ENCODE data around the gene TULP3. TPM values are rescaled to one million over a fixed set of nuclear protein-coding genes. Genes with fewer than 3 reads are reported as not detected.
A peak's percentile ranks its signal among the peaks of the same experiment; 100 is the strongest.

Gene TULP3
- total RNA-seq, 2 donors from 2014 or later, result 6.9 to 7.8 TPM

DNA sequence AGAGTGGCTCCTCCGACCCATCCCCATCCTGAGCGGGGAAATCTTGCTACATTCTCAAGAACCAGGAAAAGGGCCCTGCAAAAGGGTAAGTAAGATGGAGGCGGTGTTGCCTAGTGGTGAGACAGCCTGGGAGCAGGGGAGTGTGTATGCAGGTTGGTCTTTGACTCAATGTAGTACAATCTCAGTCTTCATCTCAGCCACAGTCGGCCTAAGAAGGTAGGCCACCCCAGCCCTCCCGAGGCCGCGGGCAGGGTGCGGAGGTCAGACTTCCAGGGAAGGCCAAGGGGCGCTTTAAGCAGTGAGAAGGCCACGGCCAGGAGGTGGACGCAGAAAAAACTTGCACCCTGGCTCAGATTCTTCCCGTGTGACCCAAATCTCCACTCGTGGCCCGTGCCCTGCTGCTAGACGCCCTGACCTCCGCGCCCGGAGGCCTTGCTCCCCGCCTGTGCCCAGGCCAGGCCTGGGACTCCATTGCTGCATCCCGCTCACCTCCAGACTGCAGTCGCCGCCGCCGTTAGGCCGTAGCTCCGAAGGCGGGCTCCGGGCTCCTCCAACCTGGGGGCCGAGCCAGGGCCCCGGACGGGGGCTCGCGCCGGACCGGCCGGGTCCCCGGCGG, 14.2 kb upstream of the TULP3 start:
- no peaks in the 10 kb centered on the region for H3K27me3 ChIP-seq
- peak; percentile 42 for ATAC-seq
- TF ChIP-seq CTCF (IDR thresholded peaks at IDR 0.05), result no peak
- no peak for TF ChIP-seq POLR2A (IDR thresholded peaks at IDR 0.05)
- WGBS, 2 donors, result 5 to 21% methylated on average over 9 to 38 of the region's 38 CpGs
- peak overlapping the region in 3 of 4 donors; percentile 87 to 91 (median 87) for H3K27ac ChIP-seq
- peak overlapping the region; percentile 77 to 90 for H3K4me3 ChIP-seq
- intact Hi-C loops (cut with DNase I), result no loop called here
- peak in 1 of 4 donors; percentile 17 for DNase-seq
- no peaks in the 10 kb centered on the region for H3K36me3 ChIP-seq (replicated peaks in 1 of 2; ENCODE audit: insufficient read depth in 1 of 2, low read depth in 2 of 2)
- H3K4me1 ChIP-seq, result peaks cover 14% of the 10 kb centered on the region
- no peaks in the 10 kb centered on the region for H3K9me3 ChIP-seq

DNA sequence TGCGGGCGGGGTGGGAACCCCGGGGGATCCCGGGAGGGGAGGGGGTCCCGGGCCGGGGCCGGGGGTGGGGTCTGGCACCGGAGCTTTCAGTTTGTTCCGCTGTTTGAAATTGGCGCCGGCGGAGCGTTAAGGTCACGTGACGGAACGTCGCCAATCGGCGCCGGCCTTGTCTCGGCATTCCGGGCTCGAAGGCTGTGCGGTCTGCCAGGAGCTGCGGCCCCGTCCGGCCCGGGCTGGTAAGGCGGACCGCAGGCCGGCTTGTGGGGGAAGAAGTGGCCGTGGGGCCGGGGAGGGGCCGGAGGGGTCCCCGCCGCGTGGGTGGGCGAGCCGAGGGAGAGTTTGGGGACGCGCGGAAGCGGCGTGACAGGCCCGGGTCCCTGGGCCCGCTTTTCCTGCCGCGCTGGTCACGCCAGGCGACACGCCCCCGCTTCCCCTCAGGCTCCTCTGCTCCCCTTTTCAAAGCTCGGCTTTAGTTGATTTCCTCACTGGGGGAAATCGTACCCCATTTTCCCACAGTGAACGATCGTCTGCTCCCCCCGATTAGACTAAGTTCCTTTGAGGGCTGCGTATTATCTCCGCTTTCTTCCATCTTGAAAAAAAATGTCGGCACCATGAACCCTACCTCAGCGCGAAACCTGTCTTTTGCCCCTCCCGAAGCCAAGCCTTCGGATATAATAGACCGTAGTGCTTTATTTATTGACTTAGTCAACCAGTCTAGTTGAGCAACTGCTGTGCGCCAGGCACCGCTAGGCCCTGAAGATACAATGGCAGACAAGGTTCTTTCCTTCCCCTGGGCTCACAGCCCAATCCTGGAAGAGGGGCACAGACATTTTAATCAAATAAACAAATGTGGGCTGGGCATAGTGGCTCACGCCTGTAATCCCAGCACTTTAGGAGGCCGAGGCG, 13.4 kb upstream of the TULP3 start, which contains the start of the genes FOXM1 and RHNO1:
TSS of gene FOXM1 (minus strand) at position 128 of the 906 bp plus-strand sequence. CDS start 2,696 bp downstream, outside the sequence.
TSS of gene RHNO1 (plus strand) at position 177 of the 906 bp plus-strand sequence. CDS start 8,144 bp downstream, outside the sequence.
- DNase-seq (peak; percentile 90 to 96 (median 92)), ATAC-seq (peak; percentile 95)
- H3K27me3 ChIP-seq, result no peaks in the 10 kb centered on the region
- WGBS, 2 donors, result 1 to 3% methylated on average over 18 to 61 of the region's 70 CpGs
- no peaks in the 10 kb centered on the region for H3K36me3 ChIP-seq (replicated peaks in 1 of 2; ENCODE audit: insufficient read depth in 1 of 2, low read depth in 2 of 2)
- TF ChIP-seq POLR2A (IDR thresholded peaks at IDR 0.05), result peak; percentile 20 to 67 (median 63)
- peak in 3 of 7 experiments; percentile 1 to 30 (median 28) for TF ChIP-seq CTCF (IDR thresholded peaks at IDR 0.05)
- peak within 1 kb of the TSS; percentile 77 to 90 for H3K4me3 ChIP-seq
- H3K4me1 ChIP-seq, result peaks cover 14% of the 10 kb centered on the region
- intact Hi-C loops (cut with DNase I), result no loop called here
- H3K9me3 ChIP-seq, result no peaks in the 10 kb centered on the region
- H3K27ac ChIP-seq, result peak within 1 kb of the TSS; percentile 87 to 91 (median 88)

DNA sequence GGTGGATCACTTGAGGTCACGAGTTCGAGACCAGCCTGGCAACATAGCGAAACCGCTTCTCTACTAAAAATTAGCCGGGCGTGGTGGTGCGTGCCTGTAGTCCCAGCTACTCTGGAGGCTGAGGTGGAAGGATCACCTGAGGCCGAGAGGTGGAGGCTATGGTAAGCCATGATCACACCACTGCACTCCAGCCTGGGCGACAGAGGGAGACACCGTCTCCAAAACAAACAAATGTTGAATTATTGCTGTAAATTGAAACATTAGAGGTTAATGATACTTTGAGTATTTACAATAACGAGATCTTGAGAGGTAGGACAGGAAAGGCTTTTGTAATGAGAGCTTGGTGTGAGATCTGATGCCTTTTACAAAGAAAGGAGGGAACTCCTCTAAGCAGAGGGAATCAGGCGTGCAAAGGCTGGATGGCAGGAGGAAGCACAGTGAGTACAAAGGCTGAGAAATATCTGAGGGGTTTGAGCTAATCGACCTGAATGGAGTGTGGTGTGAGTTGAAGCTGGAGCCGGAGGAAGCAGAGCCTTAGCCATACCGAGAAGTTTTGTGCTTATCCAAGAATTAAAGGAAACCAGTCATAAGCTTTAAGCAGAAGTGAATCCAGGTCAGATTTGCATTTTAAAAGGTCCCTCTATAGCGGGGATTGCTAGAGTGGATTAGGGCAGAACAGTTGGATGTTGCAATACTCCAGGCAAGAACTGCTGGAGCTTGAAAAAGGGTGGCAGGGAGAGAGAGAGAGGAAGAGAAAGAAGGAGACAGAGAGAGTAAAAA, 12.5 kb upstream of the TULP3 start:
- no peak for ATAC-seq
- H3K9me3 ChIP-seq, result no peaks in the 10 kb centered on the region
- peak in 1 of 4 donors; percentile 19 for DNase-seq
- intact Hi-C loops (cut with DNase I), result no loop called here
- WGBS, 2 donors, result 42 to 46% methylated on average over 15 to 16 of the region's 16 CpGs
- H3K4me1 ChIP-seq, result peaks cover 14% of the 10 kb centered on the region
- peak overlapping the region; percentile 87 to 91 (median 88) for H3K27ac ChIP-seq
- H3K4me3 ChIP-seq, result peak overlapping the region in 1 of 2 donors; percentile 90
- no peaks in the 10 kb centered on the region for H3K36me3 ChIP-seq (replicated peaks in 1 of 2; ENCODE audit: insufficient read depth in 1 of 2, low read depth in 2 of 2)
- TF ChIP-seq CTCF (IDR thresholded peaks at IDR 0.05) (no peak), POLR2A (IDR thresholded peaks at IDR 0.05) (peak in 1 of 3 donors; percentile 26)
- H3K27me3 ChIP-seq, result no peaks in the 10 kb centered on the region

DNA sequence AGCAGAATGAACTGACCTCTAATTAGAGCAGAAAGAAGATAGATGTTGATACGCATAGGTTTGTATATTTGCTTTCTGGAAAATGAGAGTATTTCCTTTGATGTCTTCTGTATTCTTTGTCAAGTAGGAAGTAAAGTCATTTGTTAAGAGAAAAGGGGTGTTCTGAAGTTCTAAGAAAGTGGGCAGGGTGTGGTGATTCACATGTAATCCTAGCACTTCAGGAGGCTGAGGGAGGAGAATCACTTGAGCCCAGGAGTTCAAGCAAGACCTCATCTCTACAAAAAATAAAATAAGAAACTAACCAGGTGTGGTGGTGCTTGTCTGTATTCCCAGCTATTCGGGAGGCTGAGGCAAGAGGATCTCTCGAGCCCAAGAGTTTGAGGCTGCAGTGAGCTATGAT, 10.8 kb upstream of the TULP3 start:
- no peaks in the 10 kb centered on the region for H3K36me3 ChIP-seq (replicated peaks in 1 of 2; ENCODE audit: insufficient read depth in 1 of 2, low read depth in 2 of 2)
- no peaks in the 10 kb centered on the region for H3K9me3 ChIP-seq
- H3K4me1 ChIP-seq, result peaks cover 14% of the 10 kb centered on the region
- no peak overlapping the region for H3K27ac ChIP-seq
- TF ChIP-seq CTCF (IDR thresholded peaks at IDR 0.05), result no peak
- TF ChIP-seq POLR2A (IDR thresholded peaks at IDR 0.05), result no peak
- H3K27me3 ChIP-seq, result no peaks in the 10 kb centered on the region
- no peak for DNase-seq
- intact Hi-C loops (cut with DNase I), result no loop called here
- H3K4me3 ChIP-seq, result no peak overlapping the region
- WGBS, 2 donors, result 95 to 98% methylated on average over 3 of the region's 3 CpGs
- no peak for ATAC-seq
